Measurements from ENCODE around the gene CEACAM16.
"Not testable (repeated sequence)": the region's sequence is repeated elsewhere in the genome, so short reads cannot be mapped to it uniquely, and the experiment has no call there.

The CEACAM16 gene

DNA sequence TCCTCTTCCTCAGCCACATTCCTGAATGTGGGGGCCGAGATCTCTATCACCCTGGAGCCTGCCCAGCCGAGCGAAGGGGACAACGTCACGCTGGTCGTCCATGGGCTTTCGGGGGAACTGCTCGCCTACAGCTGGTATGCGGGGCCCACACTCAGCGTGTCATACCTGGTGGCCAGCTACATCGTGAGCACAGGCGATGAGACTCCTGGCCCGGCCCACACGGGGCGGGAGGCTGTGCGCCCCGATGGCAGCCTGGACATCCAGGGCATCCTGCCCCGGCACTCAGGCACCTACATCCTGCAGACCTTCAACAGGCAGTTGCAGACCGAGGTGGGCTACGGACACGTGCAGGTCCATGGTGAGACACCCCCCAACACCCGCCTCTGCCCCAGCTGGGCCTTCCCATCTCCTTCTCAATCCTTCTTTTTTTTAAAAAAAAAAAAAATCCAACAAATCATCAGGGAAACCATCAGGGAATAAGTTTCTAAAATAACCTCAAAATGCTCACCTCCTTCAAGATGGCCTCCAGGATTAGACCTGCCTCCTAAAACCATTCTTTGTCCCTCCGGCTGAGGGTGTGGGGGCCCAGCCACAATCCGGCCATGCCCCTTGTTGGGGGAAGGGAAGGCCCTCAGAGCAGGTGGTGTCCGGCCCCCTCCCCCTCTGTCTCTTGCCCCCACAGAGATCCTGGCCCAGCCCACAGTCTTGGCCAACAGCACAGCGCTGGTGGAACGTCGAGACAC, 4.6 kb downstream of the CEACAM16 start:
- no peak for DNase-seq

DNA sequence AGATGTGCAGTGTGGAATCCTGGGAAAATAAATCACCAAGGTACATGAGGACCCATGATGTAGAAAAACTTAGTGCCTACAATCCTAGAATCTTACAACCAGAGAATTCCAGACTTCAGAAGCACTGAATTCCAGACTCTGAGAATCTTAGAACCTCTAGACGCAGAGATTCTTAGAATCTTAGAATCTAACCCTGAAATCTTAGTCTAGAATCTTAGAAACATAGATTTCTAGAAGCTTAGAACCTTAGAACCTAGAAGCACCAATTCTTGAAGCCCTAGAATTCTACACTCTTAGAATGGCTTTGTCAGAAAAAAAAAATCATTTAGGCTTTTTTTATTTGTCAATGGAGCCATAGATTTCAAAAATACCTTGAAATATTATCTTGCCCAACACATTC, 6.0 kb downstream of the CEACAM16 start:
- no peak for DNase-seq

DNA sequence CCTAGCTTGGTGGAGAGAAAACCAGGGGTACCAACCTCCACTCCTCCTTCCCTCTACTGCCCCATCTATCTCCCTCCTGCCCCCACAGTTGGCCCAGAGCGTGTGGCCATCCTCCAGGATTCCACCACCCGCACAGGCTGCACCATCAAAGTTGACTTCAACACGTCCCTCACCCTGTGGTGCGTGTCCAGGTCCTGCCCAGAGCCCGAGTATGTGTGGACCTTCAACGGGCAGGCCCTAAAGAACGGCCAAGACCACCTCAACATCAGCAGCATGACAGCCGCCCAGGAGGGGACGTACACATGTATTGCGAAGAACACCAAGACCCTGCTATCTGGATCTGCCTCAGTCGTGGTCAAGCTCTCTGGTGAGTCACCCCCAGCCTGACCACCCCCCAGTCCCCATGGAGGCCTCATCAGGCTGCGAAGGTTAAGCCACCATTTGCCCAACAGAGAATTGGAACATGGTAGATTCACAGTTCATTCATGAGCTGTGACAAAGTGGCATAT, 6.6 kb downstream of the CEACAM16 start:
- DNase-seq: no peak

DNA sequence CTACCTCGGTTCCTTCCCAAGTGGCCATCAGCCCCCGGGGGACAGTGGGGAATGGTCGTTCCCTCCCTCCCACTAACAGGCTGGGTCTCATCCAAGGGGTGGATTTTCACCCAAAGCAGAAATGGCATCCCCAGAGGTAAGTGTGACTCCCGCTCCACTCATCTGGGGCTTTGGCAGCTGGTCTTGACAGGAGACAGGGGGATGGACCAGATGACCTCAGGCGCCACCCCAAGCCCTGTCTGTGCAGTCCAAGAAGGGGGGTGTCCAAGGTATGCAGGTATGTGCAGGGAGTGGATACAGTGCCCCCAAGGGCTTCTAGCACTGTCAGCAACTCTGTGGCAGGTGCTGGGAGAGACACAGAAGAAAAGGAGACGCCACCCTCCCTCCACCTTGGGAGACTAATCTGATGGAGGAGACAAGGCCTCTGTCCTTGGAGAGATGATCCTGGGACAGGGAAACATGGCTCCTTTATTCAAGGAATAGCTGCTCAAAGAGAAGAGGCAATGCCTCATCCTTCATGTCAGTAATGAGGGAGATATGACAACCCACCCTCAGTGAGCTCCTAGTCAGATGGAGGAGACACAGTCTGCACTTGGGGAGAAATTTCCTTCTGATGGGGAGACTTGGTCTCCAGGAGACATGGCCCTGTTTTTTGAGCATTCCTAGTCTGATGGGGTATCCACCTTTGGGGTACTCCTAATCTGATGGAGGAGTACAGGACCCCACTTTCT, 7.7 kb downstream of the CEACAM16 start:
- DNase-seq: no peak

DNA sequence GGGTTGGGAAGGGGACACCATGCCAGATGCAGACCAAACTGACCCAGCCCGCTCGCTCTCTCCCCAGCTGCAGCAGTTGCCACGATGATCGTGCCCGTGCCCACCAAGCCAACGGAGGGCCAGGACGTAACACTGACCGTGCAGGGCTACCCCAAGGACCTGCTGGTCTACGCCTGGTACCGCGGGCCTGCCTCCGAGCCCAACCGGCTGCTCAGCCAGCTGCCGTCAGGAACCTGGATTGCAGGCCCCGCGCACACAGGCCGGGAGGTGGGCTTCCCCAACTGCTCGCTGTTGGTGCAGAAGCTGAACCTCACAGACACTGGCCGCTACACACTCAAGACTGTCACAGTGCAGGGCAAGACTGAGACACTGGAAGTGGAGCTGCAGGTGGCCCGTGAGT, 8.8 kb downstream of the CEACAM16 start:
- no peak for DNase-seq

DNA sequence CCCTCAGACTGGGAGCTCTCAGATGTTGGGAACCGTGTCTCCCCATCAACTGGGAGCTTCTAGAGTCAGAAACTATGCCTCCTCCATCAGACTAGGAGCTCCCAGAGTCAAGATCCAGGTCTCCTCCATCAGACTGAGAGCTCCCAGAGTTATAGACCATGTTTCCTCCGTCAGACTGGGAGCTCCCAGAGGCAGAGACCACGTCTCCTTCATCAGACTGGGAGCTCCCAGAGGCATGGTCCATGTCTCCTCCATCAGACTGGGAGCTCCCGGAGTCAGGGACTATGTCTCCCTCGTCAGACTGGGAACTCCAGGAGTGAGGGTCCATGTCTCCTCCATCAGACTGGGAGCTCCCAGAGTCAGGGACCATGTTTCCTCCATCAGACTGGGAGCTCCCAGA, 10.0 kb downstream of the CEACAM16 start:
- no peak for DNase-seq

DNA sequence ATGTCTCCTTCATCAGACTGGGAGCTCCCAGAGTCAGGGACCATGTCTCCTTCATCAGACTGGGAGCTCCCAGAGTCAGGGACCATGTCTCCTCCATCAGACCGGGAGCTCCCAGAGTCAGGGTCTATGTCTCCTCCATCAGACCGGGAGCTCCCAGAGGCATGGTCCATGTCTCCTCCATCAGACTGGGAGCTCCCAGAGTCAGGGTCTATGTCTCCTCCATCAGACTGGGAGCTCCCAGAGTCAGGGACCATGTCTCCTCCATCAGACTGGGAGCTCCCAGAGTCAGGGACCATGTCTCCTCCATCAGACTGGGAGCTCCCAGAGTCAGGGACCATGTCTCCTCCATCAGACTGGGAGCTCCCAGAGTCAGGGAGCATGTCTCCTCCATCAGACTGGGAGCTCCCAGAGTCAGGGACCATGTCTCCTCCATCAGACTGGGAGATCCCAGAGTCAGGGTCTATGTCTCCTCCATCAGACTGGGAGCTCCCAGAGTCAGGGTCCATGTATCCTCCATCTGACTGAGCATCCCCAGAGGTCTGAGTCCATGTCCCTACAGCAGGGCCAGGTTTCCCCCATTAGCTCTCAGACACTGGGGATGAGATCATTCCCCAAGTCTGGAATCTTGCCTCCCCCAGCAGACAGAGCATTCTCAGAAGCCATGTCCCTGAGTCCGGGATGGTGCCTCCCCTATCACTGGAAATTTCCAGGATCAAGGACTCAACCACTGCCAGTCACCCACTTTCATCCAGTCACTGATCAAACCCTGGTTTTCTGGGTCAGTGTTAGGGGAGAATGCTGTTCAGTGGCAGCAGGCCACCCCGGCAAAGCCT, 10.7 kb downstream of the CEACAM16 start:
- DNase-seq: not testable (repeated sequence)

DNA sequence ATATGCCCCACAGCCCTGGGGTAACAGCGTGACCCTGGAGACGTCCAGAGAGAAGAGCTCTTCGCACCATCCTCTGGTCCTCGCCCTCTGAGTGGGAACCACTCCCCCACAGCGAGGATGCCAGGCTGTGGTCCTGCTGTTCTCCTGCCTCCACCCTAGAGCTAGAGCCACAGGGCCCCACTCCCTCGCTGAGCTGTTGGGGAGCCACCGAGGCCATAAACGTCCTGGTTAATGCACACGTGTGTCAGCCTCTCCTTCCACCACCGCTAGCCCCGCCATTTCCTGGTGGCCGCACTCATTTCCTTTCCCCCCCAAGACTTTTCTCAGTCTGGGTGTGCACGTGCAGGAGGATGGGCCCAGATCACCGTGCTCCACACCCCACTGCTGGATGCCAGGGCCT, 11.5 kb downstream of the CEACAM16 start:
- no peak for DNase-seq

DNA sequence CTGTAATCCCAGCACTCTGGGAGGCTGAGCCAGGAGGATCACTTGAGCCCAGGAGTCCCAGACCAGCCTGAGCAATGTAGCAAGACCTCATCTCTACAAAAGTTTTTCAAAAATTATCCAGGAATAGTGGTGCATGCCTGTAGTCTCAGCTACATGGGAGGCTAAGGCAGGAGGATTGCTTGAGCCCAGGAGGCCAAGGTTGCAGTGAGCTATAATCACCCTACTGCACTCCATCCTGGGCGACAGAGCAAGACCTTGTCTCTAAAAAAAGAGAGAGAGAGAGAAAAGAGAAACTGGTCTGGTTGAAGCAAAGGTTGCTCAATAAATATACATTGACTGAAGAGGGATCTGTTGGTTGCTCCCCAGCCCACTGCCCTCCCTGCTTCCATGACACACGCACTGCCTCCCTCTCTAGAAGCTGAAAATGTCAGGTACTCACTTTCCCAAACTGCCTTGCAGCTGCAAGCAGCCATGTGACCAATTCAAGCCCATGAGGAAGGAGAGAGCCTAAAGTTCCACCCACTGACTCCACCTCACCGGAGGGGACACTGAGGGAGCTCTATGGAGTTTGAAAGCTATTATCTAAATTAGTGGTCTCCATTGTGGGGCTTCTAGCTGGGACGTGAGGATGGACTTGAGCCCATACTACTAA, 14.0 kb downstream of the CEACAM16 start:
- DNase-seq: no peak

DNA sequence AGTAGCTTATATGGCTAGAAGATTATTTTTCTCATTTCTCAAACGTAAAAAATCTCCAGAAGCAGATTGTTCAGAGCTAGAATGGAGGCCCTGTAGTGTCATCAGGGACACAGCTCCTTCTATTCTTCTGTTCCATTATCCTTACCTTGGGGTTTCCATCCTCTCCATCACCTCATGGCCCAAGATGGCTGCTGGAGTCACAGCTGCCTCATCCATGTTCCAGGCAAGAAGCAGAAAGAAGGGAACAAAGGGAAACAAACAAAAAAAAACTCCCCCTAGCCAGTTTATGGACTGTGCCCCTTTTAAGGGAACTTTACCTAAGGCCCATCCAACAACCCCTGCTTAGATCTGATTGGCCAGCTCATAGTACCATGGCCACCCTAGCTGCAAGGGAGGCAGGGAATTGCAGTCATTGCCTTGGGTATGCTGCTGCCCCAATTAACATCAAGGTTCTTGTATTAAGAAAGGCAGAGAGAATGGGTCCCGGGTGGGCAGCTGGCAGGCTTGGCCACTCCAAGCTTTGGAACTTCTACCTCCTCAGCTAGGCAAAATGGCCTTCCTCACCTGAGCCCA, 15.7 kb downstream of the CEACAM16 start:
- DNase-seq: no peak

DNA sequence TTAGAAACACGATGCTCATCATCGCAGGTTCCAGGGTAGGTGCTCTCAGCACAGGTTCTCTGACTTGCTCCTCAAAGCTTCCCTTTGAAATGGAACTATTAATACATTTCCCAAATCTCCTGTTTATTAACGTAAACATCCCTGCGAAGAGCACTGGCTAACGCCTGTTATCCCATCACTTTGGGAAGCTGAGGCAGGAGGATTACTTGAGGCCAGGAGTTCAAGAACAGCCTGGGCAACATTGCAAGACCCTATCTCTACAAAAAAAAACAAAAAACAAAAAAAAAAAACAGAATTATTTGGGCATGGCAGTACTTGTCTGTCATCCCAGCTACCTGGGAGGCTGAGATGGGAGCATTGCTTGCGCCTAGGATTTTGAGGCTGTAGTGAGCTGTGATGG, 18.7 kb downstream of the CEACAM16 start:
- DNase-seq: no peak

DNA sequence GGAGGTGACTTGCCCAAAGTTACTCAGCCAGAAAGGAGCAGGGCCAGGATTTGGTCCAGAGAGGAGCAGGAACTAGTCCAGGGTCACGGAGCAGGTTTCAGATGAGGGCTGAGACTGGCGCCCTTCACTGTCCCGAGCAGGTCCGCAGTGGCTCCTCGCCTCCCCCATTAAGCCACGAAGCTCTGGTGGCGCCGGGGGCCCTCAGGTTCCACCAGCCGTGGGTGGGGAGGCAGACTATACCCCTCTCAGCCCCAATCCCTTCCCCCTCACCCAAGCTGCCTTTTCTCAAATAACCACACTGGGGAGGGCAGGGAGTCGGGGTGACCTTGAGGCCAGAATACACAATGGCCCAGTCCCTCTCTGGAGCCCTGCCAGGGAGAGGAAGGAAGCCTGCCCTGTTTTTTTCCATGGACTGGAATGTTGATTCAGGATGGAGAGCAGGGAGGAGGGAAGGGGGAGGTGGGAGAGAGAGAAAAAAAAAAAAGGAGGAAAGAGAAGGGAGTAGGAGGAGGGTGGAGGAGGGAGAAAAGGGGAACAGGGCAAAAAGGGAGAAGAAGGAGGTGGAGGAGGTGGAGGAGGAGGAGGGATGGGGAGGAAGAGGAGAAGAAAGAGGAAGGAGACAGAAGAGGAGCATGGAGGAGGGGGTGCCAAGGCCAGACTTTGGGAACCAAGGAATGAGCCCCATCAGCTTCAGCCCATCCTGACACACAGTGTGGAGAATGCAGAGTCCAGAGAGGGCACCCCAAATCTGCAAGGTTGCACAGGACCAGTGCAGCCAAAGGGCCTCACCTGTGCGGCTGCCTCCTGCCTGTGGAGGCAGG, 19.7 kb downstream of the CEACAM16 start:
- peak; percentile 84 for DNase-seq

DNA sequence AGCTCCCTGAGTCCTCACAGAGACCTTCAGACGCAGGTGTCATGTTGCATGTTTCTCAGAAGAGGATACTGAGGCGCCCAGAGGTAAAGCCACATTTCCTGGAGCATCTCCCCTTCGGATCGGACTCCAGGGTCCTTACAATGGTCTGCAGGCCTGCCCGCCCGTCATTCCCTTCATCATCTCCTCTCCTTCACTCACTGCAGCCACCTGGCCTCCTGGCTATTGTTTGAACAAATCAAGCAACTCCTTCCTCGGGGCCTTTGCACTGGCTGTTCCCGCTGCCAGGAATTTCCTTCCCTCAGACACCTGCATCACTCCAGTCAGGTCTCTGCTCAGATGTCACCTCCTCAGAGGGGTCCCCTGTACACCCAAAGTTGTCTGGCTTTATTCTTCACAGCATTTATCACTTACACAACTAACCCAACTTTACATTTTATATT, 20.3 kb downstream of the CEACAM16 start:
- peak in 1 of 2 experiments; percentile 31 for DNase-seq

DNA sequence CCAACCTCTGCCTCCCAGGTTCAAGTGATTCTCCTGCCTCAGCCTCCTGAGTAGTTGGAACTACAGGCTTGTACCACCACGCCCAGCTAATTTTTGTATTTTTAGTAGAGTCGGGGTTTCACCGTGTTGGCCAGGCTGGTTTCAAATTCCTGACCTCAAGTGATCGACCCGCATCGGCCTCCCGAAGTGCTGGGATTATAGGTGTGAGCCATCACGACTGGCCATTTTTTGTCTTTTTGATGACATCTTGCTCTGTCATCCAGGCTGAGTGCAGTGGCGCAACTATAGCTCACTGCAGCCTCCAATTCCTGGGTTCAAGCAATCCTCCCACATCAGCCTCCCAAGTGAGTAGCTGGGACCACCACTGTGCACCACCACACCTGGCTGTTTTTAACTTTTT, 21.4 kb downstream of the CEACAM16 start:
- DNase-seq: not testable (repeated sequence)

DNA sequence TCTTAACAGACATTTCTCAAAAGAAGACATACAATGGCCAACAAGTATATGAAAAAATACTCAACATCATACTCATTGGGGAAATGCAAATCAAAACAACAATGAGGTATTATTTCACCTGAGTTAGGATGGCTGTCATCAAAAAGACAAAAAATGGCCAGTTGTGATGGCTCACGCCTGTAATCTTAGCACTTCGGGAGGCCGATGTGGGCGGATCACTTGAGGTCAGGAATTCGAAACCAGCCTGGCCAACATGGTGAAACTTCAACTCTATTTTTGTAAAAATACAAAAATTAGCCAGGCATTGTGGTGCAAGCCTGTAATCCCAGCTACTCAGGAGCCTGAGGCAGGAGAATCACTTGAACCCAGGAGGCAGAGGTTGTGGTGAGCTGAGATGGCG, 22.0 kb downstream of the CEACAM16 start:
- no peak for DNase-seq

DNA sequence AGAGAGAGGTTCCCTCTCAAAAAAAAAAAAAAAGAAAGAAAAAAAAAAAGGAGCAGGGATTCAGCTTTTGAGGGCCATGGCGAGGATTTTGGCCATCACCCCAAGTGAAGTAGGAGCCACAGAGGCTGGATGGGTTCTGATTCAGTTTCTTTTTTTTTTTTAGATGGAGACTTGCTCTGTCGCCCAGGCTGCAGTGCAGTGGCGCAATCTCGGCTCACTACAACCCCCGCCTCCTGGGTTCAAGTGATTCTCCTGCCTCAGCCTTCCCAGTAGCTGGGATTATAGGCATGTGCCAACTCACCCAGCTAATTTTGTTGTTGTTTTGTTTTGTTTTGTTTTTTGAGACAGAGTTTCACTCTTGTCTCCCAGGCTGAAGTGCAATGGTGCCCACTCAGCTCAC, 22.4 kb downstream of the CEACAM16 start:
- not testable (repeated sequence) for DNase-seq

DNA sequence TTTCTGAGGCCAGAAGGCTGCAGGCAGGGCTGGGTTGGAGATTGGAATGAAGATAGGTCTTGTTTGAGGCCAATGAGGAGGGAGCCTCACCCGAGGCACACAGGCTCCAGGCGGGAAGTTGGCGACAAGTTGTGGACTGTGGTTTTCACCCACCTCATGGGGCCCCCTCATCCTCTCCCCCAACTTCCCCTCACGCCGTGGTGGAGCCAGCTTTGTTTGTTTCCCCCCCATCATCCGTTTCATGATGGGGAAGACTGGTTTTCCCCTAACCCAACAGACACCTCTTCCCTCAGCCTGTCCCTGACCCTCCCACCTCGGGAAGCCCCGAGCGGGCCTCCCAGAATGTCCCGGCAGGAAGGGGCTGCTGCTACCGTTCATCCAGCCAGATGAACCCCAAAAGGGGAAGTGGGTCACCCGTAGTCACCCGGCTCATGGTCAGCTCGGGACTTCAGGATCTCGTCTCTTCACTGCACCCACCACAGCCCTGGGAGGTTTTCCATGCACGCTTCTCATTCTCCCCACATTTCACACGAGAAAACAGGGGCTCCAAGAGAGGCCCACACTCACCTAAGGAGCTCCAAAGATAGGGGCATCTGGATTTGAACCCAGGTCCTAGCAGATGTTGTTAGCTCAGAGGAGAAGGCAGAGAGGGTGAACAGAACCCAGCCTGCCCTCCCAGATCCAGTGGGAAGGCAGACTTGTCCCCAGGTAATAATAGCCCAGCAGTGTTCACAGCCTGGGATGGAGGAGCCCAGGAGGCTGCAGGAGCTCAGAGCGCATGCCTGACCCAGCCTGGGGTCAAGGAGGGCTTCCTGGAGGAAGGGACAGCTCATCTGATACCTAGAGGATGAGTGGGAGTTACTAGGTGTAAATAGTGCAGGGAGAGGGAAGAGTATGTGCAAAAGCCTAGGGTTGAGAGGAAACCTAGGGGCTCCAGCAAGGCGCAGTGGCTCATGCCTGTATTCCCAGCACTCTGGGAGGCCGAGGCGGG, 23.5 kb downstream of the CEACAM16 start:
- DNase-seq: no peak

DNA sequence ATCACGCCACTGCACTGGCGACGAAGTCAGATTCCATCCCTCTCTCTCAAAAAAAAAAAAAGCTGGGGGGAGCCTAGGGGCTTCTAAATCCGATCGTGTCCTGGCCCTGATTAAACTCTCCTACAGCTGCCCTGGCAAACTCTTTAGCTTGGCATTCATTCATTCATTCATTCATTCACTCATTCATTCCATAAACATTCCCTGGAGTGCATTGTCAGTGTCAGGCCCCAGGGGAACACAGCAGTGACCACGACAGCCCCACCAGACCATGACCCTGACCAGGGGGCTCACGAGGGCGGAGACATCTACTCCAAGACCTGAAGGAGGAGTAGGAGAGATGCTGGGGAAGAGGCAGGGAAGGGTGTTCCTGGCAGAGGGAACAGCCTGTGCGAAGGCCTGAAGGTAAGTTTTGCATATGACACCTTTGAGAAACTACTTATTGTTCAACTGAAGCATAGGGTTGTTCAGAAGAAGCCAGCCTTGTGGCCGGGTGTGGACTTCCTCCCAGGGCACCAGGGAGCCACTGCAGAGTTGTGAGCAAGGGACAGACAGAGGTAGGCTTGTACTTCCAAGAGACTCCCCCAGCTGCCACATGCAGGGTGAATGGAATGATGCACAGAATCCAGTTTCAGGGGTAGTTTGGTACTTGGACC, 24.5 kb downstream of the CEACAM16 start:
- DNase-seq: no peak

DNA sequence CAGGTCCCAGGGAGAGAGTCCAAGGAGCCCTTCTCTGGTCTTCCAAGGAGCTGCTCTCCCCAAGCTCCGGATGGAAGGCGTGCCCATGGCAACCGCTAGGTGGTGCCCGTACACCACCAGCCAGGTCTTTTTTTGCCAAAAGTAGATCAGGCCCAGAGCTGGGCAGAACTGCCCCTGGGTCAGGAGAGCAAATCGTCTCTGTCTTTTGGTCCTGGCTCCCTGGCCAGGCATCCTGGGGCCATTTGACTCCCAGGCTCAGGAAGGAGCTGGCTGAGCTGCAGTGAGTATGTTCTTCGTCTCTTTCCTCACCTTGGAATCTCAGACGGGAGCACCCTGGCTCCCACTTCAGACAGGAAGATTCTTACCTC, 25.0 kb downstream of the CEACAM16 start:
- DNase-seq: peak; percentile 58 to 64

DNA sequence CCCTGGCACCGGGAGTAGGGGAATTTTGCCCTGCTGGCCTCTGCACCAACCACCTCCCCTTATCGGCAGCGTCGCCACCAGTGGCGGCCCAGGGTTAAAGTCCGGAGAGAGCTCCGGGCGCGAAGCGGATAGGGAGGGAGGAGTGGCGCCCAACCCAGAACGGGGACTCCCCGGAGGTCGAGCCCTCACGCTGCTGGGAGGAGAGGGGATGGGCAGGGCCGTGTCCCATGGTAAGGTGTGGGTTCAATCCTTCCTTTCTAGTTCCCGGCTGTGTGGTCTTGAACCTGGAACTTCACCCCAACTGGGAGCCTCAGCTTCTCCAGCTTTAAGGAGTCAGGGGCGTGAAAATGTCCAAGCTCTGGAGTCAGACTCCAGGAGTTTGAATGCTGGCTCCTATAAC, 26.3 kb downstream of the CEACAM16 start:
- no peak for DNase-seq

Measured in SHP77 (cell line).